ENCODE measurements around the gene KRTAP5-1. TPM values are rescaled to one million over a fixed set of nuclear protein-coding genes. Genes with fewer than 3 reads are reported as not detected.
A peak's percentile ranks its signal among the peaks of the same experiment; 100 is the strongest.
"Not testable (repeated sequence)": the region's sequence is repeated elsewhere in the genome, so short reads cannot be mapped to it uniquely, and the experiment has no call there.

The KRTAP5-1 gene, protein sequence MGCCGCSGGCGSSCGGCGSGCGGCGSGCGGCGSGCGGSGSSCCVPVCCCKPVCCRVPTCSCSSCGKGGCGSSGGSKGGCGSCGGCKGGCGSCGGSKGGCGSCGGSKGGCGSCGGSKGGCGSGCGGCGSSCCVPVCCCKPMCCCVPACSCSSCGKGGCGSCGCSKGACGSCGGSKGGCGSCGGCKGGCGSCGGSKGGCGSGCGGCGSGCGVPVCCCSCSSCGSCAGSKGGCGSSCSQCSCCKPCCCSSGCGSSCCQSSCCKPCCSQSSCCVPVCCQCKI
- total RNA-seq (not detected), polyA plus RNA-seq (under 1 TPM in 1 of 2 donors, not detected in 1; 0.46 TPM)

DNA sequence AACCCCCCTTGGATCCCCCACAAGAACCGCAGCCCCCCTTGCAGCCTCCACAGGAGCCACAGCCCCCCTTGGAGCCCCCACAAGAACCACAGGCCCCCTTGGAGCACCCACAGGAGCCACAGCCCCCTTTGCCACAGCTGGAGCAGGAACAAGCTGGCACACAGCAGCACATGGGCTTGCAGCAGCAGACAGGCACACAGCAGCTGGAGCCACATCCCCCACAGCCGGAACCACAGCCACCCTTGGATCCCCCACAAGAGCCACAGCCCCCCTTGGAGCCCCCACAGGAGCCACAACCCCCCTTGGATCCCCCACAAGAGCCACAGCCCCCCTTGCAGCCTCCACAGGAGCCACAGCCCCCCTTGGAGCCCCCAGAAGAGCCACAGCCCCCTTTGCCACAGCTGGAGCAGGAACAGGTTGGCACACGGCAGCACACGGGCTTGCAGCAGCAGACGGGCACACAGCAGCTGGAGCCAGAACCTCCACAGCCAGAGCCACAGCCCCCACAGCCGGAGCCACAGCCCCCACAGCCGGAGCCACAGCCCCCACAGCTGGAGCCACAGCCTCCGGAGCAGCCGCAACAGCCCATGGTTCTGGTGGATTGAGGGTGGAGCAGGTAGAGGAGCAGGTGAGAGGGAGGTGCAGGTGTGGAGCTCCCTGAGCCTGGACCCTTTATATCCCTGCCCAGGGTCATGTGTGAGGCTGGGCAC lies at the start of gene KRTAP5-1:
KRTAP5-1 (minus strand) TSS at position 623 of the 710 bp plus-strand sequence; CDS start at position 589, 34 bp downstream.
- not testable (repeated sequence) for FAIRE-seq
- WGBS, 2 donors: 88 to 92% methylated on average over 9 of the region's 9 CpGs
- DNase-seq: peak in 1 of 6 donors; percentile 33

DNA sequence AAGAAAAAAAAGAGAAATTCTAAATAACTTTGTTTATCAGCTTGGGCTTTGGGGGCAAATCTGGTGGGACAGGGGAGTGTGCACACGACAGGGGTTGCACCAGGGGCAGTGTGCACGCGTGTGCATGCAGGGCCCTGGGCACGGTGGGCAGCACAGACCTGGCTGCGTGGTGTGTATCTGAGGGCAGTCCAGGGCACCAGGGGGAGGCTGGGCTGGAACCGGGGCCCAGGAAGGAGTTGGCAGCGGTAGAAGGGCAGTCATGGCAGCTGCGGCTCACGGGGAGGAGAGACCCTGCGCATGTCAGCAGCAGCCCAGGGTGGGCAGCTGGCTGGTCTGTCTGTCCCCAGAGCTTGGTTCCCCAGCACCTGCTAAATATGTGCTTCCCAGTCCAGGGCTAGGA lies 48.8 kb upstream of the KRTAP5-1 start:
- no peak overlapping the region for H3K27ac ChIP-seq
- H3K4me1 ChIP-seq: peaks cover 0 to 4% (median 0%) of the 10 kb centered on the region in 3 donors
- no peaks in the 10 kb centered on the region for H3K9me3 ChIP-seq
- 91 to 96% methylated on average over 7 to 10 of the region's 10 CpGs for WGBS, 2 donors
- H3K4me3 ChIP-seq: no peak overlapping the region
- H3K27me3 ChIP-seq: no peaks in the 10 kb centered on the region
- intact Hi-C loops (cut with DNase I): no loop called here
- DNase-seq: peak in 1 of 6 donors; percentile 43
- no peaks in the 10 kb centered on the region for H3K36me3 ChIP-seq
- no peak for ATAC-seq
- TF ChIP-seq, protein P1, sequence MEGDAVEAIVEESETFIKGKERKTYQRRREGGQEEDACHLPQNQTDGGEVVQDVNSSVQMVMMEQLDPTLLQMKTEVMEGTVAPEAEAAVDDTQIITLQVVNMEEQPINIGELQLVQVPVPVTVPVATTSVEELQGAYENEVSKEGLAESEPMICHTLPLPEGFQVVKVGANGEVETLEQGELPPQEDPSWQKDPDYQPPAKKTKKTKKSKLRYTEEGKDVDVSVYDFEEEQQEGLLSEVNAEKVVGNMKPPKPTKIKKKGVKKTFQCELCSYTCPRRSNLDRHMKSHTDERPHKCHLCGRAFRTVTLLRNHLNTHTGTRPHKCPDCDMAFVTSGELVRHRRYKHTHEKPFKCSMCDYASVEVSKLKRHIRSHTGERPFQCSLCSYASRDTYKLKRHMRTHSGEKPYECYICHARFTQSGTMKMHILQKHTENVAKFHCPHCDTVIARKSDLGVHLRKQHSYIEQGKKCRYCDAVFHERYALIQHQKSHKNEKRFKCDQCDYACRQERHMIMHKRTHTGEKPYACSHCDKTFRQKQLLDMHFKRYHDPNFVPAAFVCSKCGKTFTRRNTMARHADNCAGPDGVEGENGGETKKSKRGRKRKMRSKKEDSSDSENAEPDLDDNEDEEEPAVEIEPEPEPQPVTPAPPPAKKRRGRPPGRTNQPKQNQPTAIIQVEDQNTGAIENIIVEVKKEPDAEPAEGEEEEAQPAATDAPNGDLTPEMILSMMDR (IDR thresholded peaks at IDR 0.05): no peak
- no peak for FAIRE-seq

More for the DNA sequence above, at the start of gene KRTAP5-1:
- H3K27ac ChIP-seq; H3K27me3 ChIP-seq; H3K4me1 ChIP-seq; H3K36me3 ChIP-seq; H3K9me3 ChIP-seq; intact Hi-C loops (cut with DNase I); ATAC-seq; H3K4me3 ChIP-seq: not testable (repeated sequence)

- intact Hi-C loops (cut with DNase I): no loop called here
- ATAC-seq (peak; percentile 80 to 94 (median 88)), DNase-seq (peak; percentile 21 to 89 (median 72)), FAIRE-seq (no peak)
- Histone ChIP-seq H3K4me3 (no peak overlapping the region), H3K4me1 (peaks cover 0 to 4% (median 0%) of the 10 kb centered on the region in 3 donors), H3K27me3 (no peaks in the 10 kb centered on the region), H3K9me3 (no peaks in the 10 kb centered on the region), H3K36me3 (no peaks in the 10 kb centered on the region), H3K27ac (peak overlapping the region in 1 of 4 donors; percentile 2)
- 32 to 34% methylated on average over 11 of the region's 11 CpGs for WGBS, 2 donors
- TF ChIP-seq, protein P1 (IDR thresholded peaks at IDR 0.05): no peak
Observed at GRCh38 chr11:1632053-1632714, 47.1 kb upstream of the KRTAP5-1 start.

DNA sequence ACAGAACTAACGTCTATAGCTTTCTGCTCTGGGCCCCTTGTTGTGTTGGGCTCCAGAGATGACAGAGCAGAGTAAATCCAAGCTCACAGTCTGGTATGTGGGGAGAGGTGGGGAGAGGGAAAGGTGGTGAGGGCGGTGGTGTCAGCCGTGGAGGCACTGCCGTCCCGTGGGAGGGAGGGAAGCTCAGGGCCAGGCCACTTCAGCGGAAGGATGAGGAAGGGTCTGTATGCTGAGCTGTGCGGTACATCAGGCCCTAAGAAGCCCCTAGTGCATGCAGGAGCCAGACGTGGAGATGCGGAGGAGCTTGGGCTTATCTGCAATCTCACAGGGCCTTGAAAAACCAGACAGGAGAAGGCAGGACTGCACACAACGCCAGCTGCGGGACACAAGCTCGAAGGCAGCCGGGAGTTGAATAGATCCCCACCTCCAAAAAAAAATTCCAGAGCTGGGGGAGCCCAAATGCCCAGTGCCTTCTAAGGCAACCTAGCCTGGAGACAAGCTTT lies 46.0 kb upstream of the KRTAP5-1 start:
- no peak overlapping the region for H3K27ac ChIP-seq
- peaks cover 0 to 4% (median 0%) of the 10 kb centered on the region in 3 donors for H3K4me1 ChIP-seq
- ATAC-seq (no peak), DNase-seq (peak in 1 of 6 donors; percentile 36), FAIRE-seq (no peak)
- TF ChIP-seq, protein P1 (IDR thresholded peaks at IDR 0.05): no peak
- 78 to 85% methylated on average over 13 of the region's 13 CpGs for WGBS, 2 donors
- H3K27me3 ChIP-seq: no peaks in the 10 kb centered on the region
- H3K9me3 ChIP-seq: no peaks in the 10 kb centered on the region
- intact Hi-C loops (cut with DNase I): no loop called here
- H3K36me3 ChIP-seq: no peaks in the 10 kb centered on the region
- no peak overlapping the region for H3K4me3 ChIP-seq

DNA sequence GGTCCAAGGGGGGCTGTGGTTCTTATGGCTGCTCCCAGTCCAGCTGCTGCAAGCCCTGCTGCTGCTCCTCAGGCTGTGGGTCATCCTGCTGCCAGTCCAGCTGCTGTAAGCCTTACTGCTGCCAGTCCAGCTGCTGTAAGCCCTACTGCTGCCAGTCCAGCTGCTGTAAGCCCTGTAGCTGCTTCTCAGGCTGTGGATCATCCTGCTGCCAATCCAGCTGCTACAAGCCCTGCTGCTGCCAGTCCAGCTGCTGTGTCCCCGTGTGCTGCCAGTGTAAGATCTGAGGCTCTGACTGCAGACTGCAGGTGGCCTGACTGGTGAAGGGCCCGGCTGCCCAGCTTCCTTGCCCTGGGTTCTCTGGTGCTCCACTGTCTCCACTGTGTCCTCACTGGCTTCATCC lies 45.2 kb upstream of the KRTAP5-1 start:
- Histone ChIP-seq H3K27me3 (no peaks in the 10 kb centered on the region), H3K9me3 (no peaks in the 10 kb centered on the region), H3K36me3 (no peaks in the 10 kb centered on the region), H3K4me1 (peaks cover 0 to 4% (median 0%) of the 10 kb centered on the region in 3 donors), H3K4me3 (no peak overlapping the region), H3K27ac (no peak overlapping the region)
- TF ChIP-seq, protein P1 (IDR thresholded peaks at IDR 0.05): no peak
- WGBS, 2 donors: 66 to 77% methylated on average over 2 of the region's 2 CpGs
- DNase-seq (no peak), FAIRE-seq (no peak), ATAC-seq (no peak)
- intact Hi-C loops (cut with DNase I): no loop called here

Measured in pancreas (tissue), 10 donors.